Measurements from ENCODE around the gene MYO3B.

The MYO3B gene

GRCh38 chr2:170493426-170494097, 315.6 kb downstream of the MYO3B start:
- no peak for DNase-seq
- Mint-ChIP-seq H3K4me1 (ENCODE audit: low read depth in 2 of 2) (no peaks in the 10 kb centered on the region), H3K9me3 (no peaks in the 10 kb centered on the region), H3K36me3 (ENCODE audit: insufficient read depth) (no peaks in the 10 kb centered on the region), H3K27ac (no peak overlapping the region), H3K4me3 (no peak overlapping the region), H3K27me3 (peaks cover 15 to 29% of the 10 kb centered on the region in 2 donors)
- ATAC-seq (replicated peaks): no peak

- peaks cover 21 to 35% of the 10 kb centered on the region in 2 donors for H3K27me3 Mint-ChIP-seq
- H3K27ac Mint-ChIP-seq: no peak overlapping the region
- ATAC-seq (replicated peaks): no peak
- no peaks in the 10 kb centered on the region for H3K36me3 Mint-ChIP-seq (ENCODE audit: insufficient read depth)
- no peaks in the 10 kb centered on the region for H3K4me1 Mint-ChIP-seq (ENCODE audit: low read depth in 2 of 2)
- no peaks in the 10 kb centered on the region for H3K9me3 Mint-ChIP-seq
- H3K4me3 Mint-ChIP-seq: no peak overlapping the region
- no peak for DNase-seq
Measured at GRCh38 chr2:170495896-170496295, 317.9 kb downstream of the MYO3B start.

- peaks cover 21 to 26% of the 10 kb centered on the region in 2 donors for H3K27me3 Mint-ChIP-seq
- H3K9me3 Mint-ChIP-seq: no peaks in the 10 kb centered on the region
- DNase-seq (no peak), ATAC-seq (replicated peaks) (no peak)
- no peak overlapping the region for H3K27ac Mint-ChIP-seq
- H3K36me3 Mint-ChIP-seq (ENCODE audit: insufficient read depth): no peaks in the 10 kb centered on the region
- H3K4me1 Mint-ChIP-seq (ENCODE audit: low read depth in 2 of 2): no peaks in the 10 kb centered on the region
- no peak overlapping the region for H3K4me3 Mint-ChIP-seq
Measured at GRCh38 chr2:170498619-170499018, 320.7 kb downstream of the MYO3B start.

GRCh38 chr2:170500104-170500503, 322.2 kb downstream of the MYO3B start:
- Mint-ChIP-seq H3K4me3 (no peak overlapping the region), H3K9me3 (no peaks in the 10 kb centered on the region), H3K27me3 (peaks cover 21 to 34% of the 10 kb centered on the region in 2 donors), H3K36me3 (ENCODE audit: insufficient read depth) (no peaks in the 10 kb centered on the region), H3K27ac (no peak overlapping the region), H3K4me1 (ENCODE audit: low read depth in 2 of 2) (no peaks in the 10 kb centered on the region)
- DNase-seq (no peak), ATAC-seq (replicated peaks) (no peak)

GRCh38 chr2:170500770-170501169, 322.8 kb downstream of the MYO3B start:
- H3K4me3 Mint-ChIP-seq: no peak overlapping the region
- ATAC-seq (replicated peaks) (no peak), DNase-seq (no peak)
- peaks cover 20 to 29% of the 10 kb centered on the region in 2 donors for H3K27me3 Mint-ChIP-seq
- H3K4me1 Mint-ChIP-seq (ENCODE audit: low read depth in 2 of 2): peaks cover 0 to 2% of the 10 kb centered on the region in 2 donors
- no peak overlapping the region for H3K27ac Mint-ChIP-seq
- no peaks in the 10 kb centered on the region for H3K9me3 Mint-ChIP-seq
- no peaks in the 10 kb centered on the region for H3K36me3 Mint-ChIP-seq (ENCODE audit: insufficient read depth)

- Mint-ChIP-seq H3K4me1 (ENCODE audit: low read depth in 2 of 2) (peaks cover 0 to 2% of the 10 kb centered on the region in 2 donors), H3K9me3 (no peaks in the 10 kb centered on the region), H3K27ac (no peak overlapping the region), H3K36me3 (ENCODE audit: insufficient read depth) (no peaks in the 10 kb centered on the region), H3K4me3 (no peak overlapping the region), H3K27me3 (peaks cover 17 to 22% of the 10 kb centered on the region in 2 donors)
- ATAC-seq (replicated peaks) (no peak), DNase-seq (no peak)
Measured at GRCh38 chr2:170501421-170502043, 323.6 kb downstream of the MYO3B start.

- Mint-ChIP-seq H3K4me1 (ENCODE audit: low read depth in 2 of 2) (peaks cover 9 to 10% of the 10 kb centered on the region in 2 donors), H3K27ac (no peak overlapping the region), H3K27me3 (peaks cover 15 to 20% of the 10 kb centered on the region in 2 donors), H3K4me3 (no peak overlapping the region), H3K9me3 (no peaks in the 10 kb centered on the region), H3K36me3 (ENCODE audit: insufficient read depth) (no peaks in the 10 kb centered on the region)
- ATAC-seq (replicated peaks) (no peak), DNase-seq (no peak)
Measured at GRCh38 chr2:170502361-170503130, 324.6 kb downstream of the MYO3B start.

GRCh38 chr2:170503563-170503962, 325.6 kb downstream of the MYO3B start:
- H3K9me3 Mint-ChIP-seq: no peaks in the 10 kb centered on the region
- no peak overlapping the region for H3K27ac Mint-ChIP-seq
- ATAC-seq (replicated peaks): no peak

GRCh38 chr2:170503971-170504809, 326.2 kb downstream of the MYO3B start:
- Mint-ChIP-seq H3K4me3 (no peak overlapping the region), H3K27ac (no peak overlapping the region)
- no peak for ATAC-seq (replicated peaks)

More at GRCh38 chr2:170503563-170503962, 325.6 kb downstream of the MYO3B start:
- Mint-ChIP-seq H3K4me1 (ENCODE audit: low read depth in 2 of 2) (peaks cover 12 to 16% of the 10 kb centered on the region in 2 donors), H3K4me3 (no peak overlapping the region), H3K27me3 (peaks cover 14 to 20% of the 10 kb centered on the region in 2 donors), H3K36me3 (ENCODE audit: insufficient read depth) (no peaks in the 10 kb centered on the region)
- DNase-seq: no peak

GRCh38 chr2:170504810-170505145, 326.8 kb downstream of the MYO3B start:
- Mint-ChIP-seq H3K27ac (no peak overlapping the region), H3K36me3 (ENCODE audit: insufficient read depth) (no peaks in the 10 kb centered on the region), H3K4me1 (ENCODE audit: low read depth in 2 of 2) (peaks cover 12 to 16% of the 10 kb centered on the region in 2 donors), H3K9me3 (no peaks in the 10 kb centered on the region), H3K4me3 (no peak overlapping the region), H3K27me3 (peaks cover 8 to 18% of the 10 kb centered on the region in 2 donors)
- DNase-seq: no peak
- ATAC-seq (replicated peaks): no peak

More at GRCh38 chr2:170503971-170504809, 326.2 kb downstream of the MYO3B start:
- Mint-ChIP-seq H3K36me3 (ENCODE audit: insufficient read depth) (no peaks in the 10 kb centered on the region), H3K9me3 (no peaks in the 10 kb centered on the region), H3K4me1 (ENCODE audit: low read depth in 2 of 2) (peaks cover 12 to 16% of the 10 kb centered on the region in 2 donors), H3K27me3 (peaks cover 8 to 20% of the 10 kb centered on the region in 2 donors)
- DNase-seq: no peak

- no peak overlapping the region for H3K27ac Mint-ChIP-seq
- H3K27me3 Mint-ChIP-seq: peaks cover 8 to 14% of the 10 kb centered on the region in 2 donors
- ATAC-seq (replicated peaks): no peak
- H3K4me3 Mint-ChIP-seq: no peak overlapping the region
- H3K9me3 Mint-ChIP-seq: no peaks in the 10 kb centered on the region
- no peak for DNase-seq
- no peaks in the 10 kb centered on the region for H3K36me3 Mint-ChIP-seq (ENCODE audit: insufficient read depth)
- peaks cover 12 to 16% of the 10 kb centered on the region in 2 donors for H3K4me1 Mint-ChIP-seq (ENCODE audit: low read depth in 2 of 2)
Measured at GRCh38 chr2:170505631-170506275, 327.8 kb downstream of the MYO3B start.

GRCh38 chr2:170509452-170510193, 331.7 kb downstream of the MYO3B start:
- H3K27me3 Mint-ChIP-seq: peaks cover 10 to 18% of the 10 kb centered on the region in 2 donors
- no peak overlapping the region for H3K4me3 Mint-ChIP-seq
- H3K27ac Mint-ChIP-seq: no peak overlapping the region
- no peaks in the 10 kb centered on the region for H3K36me3 Mint-ChIP-seq (ENCODE audit: insufficient read depth)
- DNase-seq: no peak
- no peaks in the 10 kb centered on the region for H3K9me3 Mint-ChIP-seq
- no peak for ATAC-seq (replicated peaks)
- peaks cover 12 to 16% of the 10 kb centered on the region in 2 donors for H3K4me1 Mint-ChIP-seq (ENCODE audit: low read depth in 2 of 2)

All from effector memory CD8-positive, alpha-beta T cell (primary cell).